ENCODE results near the gene ELOVL6. TPM values are rescaled to one million over a fixed set of nuclear protein-coding genes. Genes with fewer than 3 reads are reported as not detected.

The ELOVL6 gene
- total and polyA plus RNA-seq, 9 donors = 0.36 to 10.4 (median 3.6) TPM

DNA sequence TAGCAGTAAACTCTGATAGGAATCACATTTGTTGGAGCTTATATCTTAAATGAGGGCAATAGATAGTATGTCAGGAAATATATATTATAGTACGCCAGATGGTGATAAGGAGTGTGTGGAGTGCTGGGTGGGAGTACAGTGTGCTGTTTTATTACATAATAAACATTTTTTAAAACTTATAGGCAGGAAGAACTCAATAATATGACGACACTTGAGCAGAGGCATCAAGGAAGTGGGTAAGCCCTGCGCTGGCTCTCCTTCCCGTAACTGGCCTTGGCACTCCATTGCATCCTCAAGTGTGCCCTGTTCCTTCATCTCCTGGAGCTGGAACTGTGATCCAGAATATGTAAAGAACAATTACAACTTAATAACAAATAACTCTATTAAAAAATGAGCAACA is 123.8 kb downstream of the ELOVL6 start:
- no peaks in the 10 kb centered on the region for H3K27me3 ChIP-seq
- H3K27ac ChIP-seq = no peak overlapping the region
- DNase-seq = no peak
- no peaks in the 10 kb centered on the region for H3K9me3 ChIP-seq
- no peaks in the 10 kb centered on the region for H3K36me3 ChIP-seq
- WGBS, 3 donors = 69 to 87% (median 71%) methylated on average over 4 of the region's 4 CpGs
- no peak for TF ChIP-seq EP300 (IDR thresholded peaks at IDR 0.05)
- no peak for TF ChIP-seq POLR2A (IDR thresholded peaks at IDR 0.05)
- TF ChIP-seq, protein P1, sequence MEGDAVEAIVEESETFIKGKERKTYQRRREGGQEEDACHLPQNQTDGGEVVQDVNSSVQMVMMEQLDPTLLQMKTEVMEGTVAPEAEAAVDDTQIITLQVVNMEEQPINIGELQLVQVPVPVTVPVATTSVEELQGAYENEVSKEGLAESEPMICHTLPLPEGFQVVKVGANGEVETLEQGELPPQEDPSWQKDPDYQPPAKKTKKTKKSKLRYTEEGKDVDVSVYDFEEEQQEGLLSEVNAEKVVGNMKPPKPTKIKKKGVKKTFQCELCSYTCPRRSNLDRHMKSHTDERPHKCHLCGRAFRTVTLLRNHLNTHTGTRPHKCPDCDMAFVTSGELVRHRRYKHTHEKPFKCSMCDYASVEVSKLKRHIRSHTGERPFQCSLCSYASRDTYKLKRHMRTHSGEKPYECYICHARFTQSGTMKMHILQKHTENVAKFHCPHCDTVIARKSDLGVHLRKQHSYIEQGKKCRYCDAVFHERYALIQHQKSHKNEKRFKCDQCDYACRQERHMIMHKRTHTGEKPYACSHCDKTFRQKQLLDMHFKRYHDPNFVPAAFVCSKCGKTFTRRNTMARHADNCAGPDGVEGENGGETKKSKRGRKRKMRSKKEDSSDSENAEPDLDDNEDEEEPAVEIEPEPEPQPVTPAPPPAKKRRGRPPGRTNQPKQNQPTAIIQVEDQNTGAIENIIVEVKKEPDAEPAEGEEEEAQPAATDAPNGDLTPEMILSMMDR (IDR thresholded peaks at IDR 0.05) = no peak
- no peak overlapping the region for H3K4me3 ChIP-seq
- H3K4me1 ChIP-seq (ENCODE audit: insufficient read depth) = peaks cover 1% of the 10 kb centered on the region
- intact Hi-C loops (cut with DNase I) = no loop called here

- H3K4me3 ChIP-seq = no peak overlapping the region
- no peak for DNase-seq
- WGBS, 3 donors = 18 to 29% (median 29%) methylated on average over 10 of the region's 10 CpGs
These were observed 125.2 kb downstream of the ELOVL6 start for GRCh38 chr4:110073053-110073845.

DNA sequence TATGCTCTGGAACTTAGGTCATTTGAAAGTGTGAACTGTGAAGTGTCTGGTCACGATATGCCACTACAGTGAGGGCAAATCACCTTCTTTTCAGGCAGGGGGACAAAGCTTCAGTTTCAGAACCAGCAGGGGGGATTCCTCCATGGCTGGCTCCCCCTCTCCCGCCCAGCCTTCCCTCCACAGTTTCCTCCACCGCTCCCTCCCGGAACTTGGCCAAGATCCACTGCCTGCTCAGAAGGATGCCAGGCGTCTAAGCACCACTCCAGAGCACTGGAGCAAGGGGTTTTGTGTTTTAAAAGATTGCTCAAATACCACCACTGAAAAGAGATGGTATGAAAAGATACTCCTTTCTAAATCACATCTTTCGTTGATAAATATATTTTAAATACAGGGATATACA is 126.9 kb downstream of the ELOVL6 start:
- Histone ChIP-seq H3K27ac (no peak overlapping the region), H3K36me3 (no peaks in the 10 kb centered on the region), H3K9me3 (no peaks in the 10 kb centered on the region), H3K4me1 (ENCODE audit: insufficient read depth) (peaks cover 1% of the 10 kb centered on the region), H3K27me3 (no peaks in the 10 kb centered on the region), H3K4me3 (no peak overlapping the region)
- TF ChIP-seq, protein P1 (IDR thresholded peaks at IDR 0.05) = no peak
- TF ChIP-seq EP300 (IDR thresholded peaks at IDR 0.05) = no peak
- TF ChIP-seq POLR2A (IDR thresholded peaks at IDR 0.05) = no peak
- DNase-seq = no peak
- 75 to 86% (median 81%) methylated on average over 6 of the region's 6 CpGs for WGBS, 3 donors
- intact Hi-C loops (cut with DNase I) = no loop called here

More at GRCh38 chr4:110073053-110073845, 125.2 kb downstream of the ELOVL6 start:
- intact Hi-C loops (cut with DNase I) = no loop called here
- Histone ChIP-seq H3K9me3 (no peaks in the 10 kb centered on the region), H3K36me3 (no peaks in the 10 kb centered on the region), H3K27me3 (no peaks in the 10 kb centered on the region), H3K27ac (no peak overlapping the region), H3K4me1 (ENCODE audit: insufficient read depth) (peaks cover 1% of the 10 kb centered on the region)
- TF ChIP-seq EP300 (IDR thresholded peaks at IDR 0.05) (no peak), POLR2A (IDR thresholded peaks at IDR 0.05) (no peak)
- TF ChIP-seq, protein P1 (IDR thresholded peaks at IDR 0.05) = no peak

DNA sequence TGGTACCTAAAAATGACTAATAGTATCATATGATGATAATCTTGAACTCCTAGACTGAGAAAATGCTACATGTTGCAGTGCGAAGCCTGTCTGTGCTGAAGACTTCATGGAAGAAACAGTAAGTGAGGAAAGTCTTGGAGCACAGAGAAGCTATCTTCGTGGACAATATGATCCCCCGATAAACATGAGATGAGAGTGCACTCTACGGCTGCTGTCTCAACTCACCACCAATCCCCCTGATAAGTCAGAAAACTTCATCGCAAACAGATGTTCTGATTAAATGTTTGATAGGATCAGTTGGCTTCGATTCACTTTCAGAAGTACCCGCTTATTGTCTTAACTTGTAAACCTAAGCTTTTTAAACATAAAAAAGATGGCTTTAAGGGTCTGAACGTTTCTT is 130.2 kb downstream of the ELOVL6 start:
- no peaks in the 10 kb centered on the region for H3K36me3 ChIP-seq
- TF ChIP-seq, protein P1 (IDR thresholded peaks at IDR 0.05) = no peak
- TF ChIP-seq POLR2A (IDR thresholded peaks at IDR 0.05) (no peak), EP300 (IDR thresholded peaks at IDR 0.05) (no peak)
- H3K9me3 ChIP-seq = no peaks in the 10 kb centered on the region
- no peaks in the 10 kb centered on the region for H3K4me1 ChIP-seq (ENCODE audit: insufficient read depth)
- 79 to 84% (median 82%) methylated on average over 8 of the region's 8 CpGs for WGBS, 3 donors
- DNase-seq = no peak
- intact Hi-C loops (cut with DNase I) = no loop called here
- H3K4me3 ChIP-seq = no peak overlapping the region
- no peaks in the 10 kb centered on the region for H3K27me3 ChIP-seq
- no peak overlapping the region for H3K27ac ChIP-seq
